ENCODE data around the gene ZNF629.

DNA sequence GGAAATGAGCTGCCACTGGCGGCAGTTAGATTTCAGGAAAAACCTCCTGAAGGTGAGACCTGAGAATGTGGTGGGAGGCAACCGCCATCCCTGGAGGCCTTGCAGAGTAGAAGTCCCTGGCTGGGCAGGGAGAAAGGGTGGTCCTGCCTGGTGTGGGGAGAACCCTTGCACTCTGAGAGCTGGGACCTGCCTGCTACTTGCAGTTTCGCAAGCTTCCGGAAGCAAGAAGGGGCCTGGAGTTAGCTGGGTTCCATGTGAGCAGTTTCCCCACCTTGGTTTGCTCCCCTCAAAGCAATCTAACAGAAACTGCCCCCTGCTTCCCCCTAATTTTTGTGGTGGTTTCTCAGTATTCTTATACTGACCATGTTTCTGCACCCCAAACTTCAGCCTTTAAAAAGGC, 6.5 kb downstream of the ZNF629 start:
- TF ChIP-seq EZH2 (IDR thresholded peaks at IDR 0.05; ENCODE audit: insufficient read depth, poor library complexity, severe bottlenecking) = no peak
- TF ChIP-seq EZH2phosphoT487 (IDR thresholded peaks at IDR 0.05; ENCODE audit: insufficient read depth, low read depth) = no peak
